Fibroblast of villous mesenchyme (primary cell): Measurements from ENCODE around the gene KAT2B. TPM values are rescaled to one million over a fixed set of nuclear protein-coding genes. Genes with fewer than 3 reads are reported as not detected.
"Not testable (repeated sequence)": the region's sequence is repeated elsewhere in the genome, so short reads cannot be mapped to it uniquely, and the experiment has no call there.

Source experiments
- DNase-seq: peaks from one replicate; pipeline ENCODE4 v3.0.0-alpha.2; 2010; ENCODE audit warnings: low read depth
- H3K4me3 ChIP-seq: 2 replicates; pipeline ENCODE4 v1.5.1; 2011; ENCODE audit warnings: low read depth, mild to moderate bottlenecking, low read length
- CTCF ChIP-seq: IDR thresholded peaks from 2 replicates; pipeline ENCODE4 v1.5.1; 2012; ENCODE audit warnings: low read depth, mild to moderate bottlenecking, low read length; ENCODE audit not compliant: insufficient read depth
- total RNA-seq: library from RNA; depleted of rRNA; stranded (reverse); fragments of >200 nt; gene quantifications from 2 replicates; pipeline ENCODE4 v1.2.3, GENCODE V29; 2012

The KAT2B gene
- total RNA-seq, 1 donor, result 12.5 TPM

- no peak within 1 kb of the TSS for H3K4me3 ChIP-seq
- no peak for TF ChIP-seq CTCF
- DNase-seq, result no peak
These were observed 28.1 kb upstream of the KAT2B start, which contains the start of gene PP2D1 for GRCh38 chr3:20012164-20012563. Gene PP2D1, minus strand, starts transcription at chr3:20012264. Its CDS starts 192 bp downstream, at chr3:20012072.

GRCh38 chr3:20013396-20013795 is 26.9 kb upstream of the KAT2B start:
- H3K4me3 ChIP-seq, result no peak overlapping the region
- TF ChIP-seq CTCF, result no peak
- DNase-seq, result no peak

- no peak overlapping the region for H3K4me3 ChIP-seq
- no peak for DNase-seq
- no peak for TF ChIP-seq CTCF
These were observed 24.7 kb upstream of the KAT2B start for GRCh38 chr3:20015525-20015924.

- not testable (repeated sequence) for H3K4me3 ChIP-seq, DNase-seq
These were observed 24.2 kb upstream of the KAT2B start for GRCh38 chr3:20016076-20016475.

- no peak for TF ChIP-seq CTCF
- no peak for DNase-seq
- H3K4me3 ChIP-seq, result no peak overlapping the region
These were observed 17.2 kb upstream of the KAT2B start for GRCh38 chr3:20022954-20023622.

- DNase-seq, result no peak
These were observed 16.4 kb upstream of the KAT2B start for GRCh38 chr3:20023623-20024405.

GRCh38 chr3:20027136-20027535 is 13.1 kb upstream of the KAT2B start:
- no peak for TF ChIP-seq CTCF
- H3K4me3 ChIP-seq, result no peak overlapping the region
- DNase-seq, result no peak

More at GRCh38 chr3:20023623-20024405, 16.4 kb upstream of the KAT2B start:
- no peak for TF ChIP-seq CTCF
- H3K4me3 ChIP-seq, result no peak overlapping the region
